Measurements from ENCODE around the gene GZMM.

GZMM gene

DNA sequence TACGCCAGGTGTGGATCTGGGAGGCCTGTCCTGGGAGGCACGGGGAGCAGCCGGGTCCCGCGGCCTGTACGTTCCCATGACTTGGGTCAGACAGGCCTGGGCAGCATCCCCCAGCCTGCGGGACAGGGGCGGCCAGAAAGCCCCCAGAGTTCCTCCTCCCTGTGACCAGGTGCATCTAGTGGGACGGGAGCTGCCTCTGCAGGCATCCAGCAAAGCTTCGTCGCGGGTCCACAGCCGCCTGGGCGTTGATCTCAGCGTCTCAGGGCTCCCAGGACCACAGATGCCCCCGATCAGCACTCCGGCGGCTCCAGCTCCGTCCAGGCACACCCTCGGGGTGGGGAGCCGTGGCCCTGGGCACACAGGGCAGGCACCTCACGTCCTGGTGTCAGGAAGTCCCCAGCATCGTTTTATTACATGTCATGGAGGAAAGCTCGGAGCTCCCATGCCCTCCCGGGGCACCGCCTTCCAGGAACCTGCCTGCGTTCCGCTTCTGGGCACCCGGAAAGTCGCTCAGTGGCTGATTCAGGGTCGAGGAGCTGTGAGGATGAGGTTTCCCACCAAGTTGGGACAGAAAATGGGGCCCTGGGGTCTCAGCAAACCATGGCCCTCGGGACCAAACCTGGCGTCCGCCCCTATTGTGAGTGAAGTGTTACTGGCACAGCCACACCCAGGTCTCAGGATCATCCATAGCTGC is 1.5 kb upstream of the GZMM start:
- DNase-seq (ENCODE audit: low read depth) = no peak
- no peak for TF ChIP-seq CTCF (conservative IDR thresholded peaks at IDR 0.05; ENCODE audit: control insufficient read depth, insufficient read depth, low read depth, low read length)

GRCh38 chr19:547117-547516 is 3.3 kb downstream of the GZMM start:
- H3K4me3 ChIP-seq (ENCODE audit: control insufficient read depth, low read depth, low read length) = no peak overlapping the region
- no peak for TF ChIP-seq CTCF (conservative IDR thresholded peaks at IDR 0.05; ENCODE audit: control insufficient read depth, insufficient read depth, low read depth, low read length)
- no peak for DNase-seq (ENCODE audit: low read depth)

More for the DNA sequence above, 1.5 kb upstream of the GZMM start:
- H3K4me3 ChIP-seq (ENCODE audit: control insufficient read depth, low read depth, low read length) = no peak overlapping the region

- H3K4me3 ChIP-seq (ENCODE audit: control insufficient read depth, low read depth, low read length) = no peak overlapping the region
- TF ChIP-seq CTCF (conservative IDR thresholded peaks at IDR 0.05; ENCODE audit: control insufficient read depth, insufficient read depth, low read depth, low read length) = no peak
- DNase-seq (ENCODE audit: low read depth) = no peak
Observed at GRCh38 chr19:547836-548720, 4.2 kb downstream of the GZMM start.

DNA sequence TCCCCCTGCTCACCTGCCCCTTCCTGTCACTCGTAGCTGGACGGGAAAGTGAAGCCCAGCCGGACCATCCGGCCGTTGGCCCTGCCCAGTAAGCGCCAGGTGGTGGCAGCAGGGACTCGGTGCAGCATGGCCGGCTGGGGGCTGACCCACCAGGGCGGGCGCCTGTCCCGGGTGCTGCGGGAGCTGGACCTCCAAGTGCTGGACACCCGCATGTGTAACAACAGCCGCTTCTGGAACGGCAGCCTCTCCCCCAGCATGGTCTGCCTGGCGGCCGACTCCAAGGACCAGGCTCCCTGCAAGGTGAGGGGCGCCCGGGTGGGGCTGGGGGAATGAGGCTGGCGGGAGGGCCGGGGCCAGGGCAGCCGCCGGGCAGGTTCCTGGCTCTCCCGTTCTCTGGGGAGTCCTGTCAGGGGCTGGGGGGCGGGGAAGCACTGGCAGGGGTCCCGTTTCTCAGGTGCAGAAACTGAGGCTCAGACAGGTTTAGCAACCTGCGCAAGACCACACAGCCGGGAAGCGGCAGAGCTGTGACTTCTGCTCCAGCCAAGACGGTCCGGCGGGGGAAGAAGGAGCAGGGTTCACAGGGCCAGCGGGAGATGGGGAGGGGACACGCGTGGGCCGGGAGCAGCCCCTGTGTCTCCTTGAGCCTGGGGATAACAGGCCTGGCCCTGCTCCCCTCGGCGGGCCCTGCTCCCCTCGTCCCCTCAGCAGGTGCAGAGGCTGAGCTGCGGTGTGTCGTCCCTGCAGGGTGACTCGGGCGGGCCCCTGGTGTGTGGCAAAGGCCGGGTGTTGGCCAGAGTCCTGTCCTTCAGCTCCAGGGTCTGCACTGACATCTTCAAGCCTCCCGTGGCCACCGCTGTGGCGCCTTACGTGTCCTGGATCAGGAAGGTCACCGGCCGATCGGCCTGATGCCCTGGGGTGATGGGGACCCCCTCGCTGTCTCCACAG is 5.3 kb downstream of the GZMM start:
- H3K4me3 ChIP-seq (ENCODE audit: control insufficient read depth, low read depth, low read length) = no peak overlapping the region
- no peak for DNase-seq (ENCODE audit: low read depth)
- no peak for TF ChIP-seq CTCF (conservative IDR thresholded peaks at IDR 0.05; ENCODE audit: control insufficient read depth, insufficient read depth, low read depth, low read length)

DNA sequence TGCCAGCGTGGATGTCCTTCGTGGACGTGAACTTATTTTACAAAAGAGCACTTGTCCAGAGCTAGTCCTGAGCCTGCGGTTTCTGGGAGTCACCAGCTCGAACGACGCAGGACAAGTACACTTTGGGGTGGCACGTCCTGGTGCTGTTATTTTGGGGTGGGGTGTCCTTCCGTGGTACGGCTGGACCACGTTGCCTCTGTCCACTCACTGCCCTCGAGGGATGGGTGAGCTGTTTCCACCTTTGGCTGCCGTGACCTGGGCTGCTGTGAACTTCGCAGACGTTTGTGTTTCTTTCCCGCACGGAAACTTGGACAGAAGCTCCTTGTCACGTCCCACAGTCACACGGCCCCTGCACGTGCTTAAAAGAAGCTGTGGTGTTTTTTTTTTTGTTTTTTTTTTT is 11.0 kb downstream of the GZMM start:
- TF ChIP-seq CTCF (conservative IDR thresholded peaks at IDR 0.05; ENCODE audit: control insufficient read depth, insufficient read depth, low read depth, low read length) = no peak
- no peak for DNase-seq (ENCODE audit: low read depth)
- H3K4me3 ChIP-seq (ENCODE audit: control insufficient read depth, low read depth, low read length) = no peak overlapping the region

GRCh38 chr19:555474-555808 is 11.6 kb downstream of the GZMM start:
- TF ChIP-seq CTCF (conservative IDR thresholded peaks at IDR 0.05; ENCODE audit: control insufficient read depth, insufficient read depth, low read depth, low read length) = no peak
- no peak overlapping the region for H3K4me3 ChIP-seq (ENCODE audit: control insufficient read depth, low read depth, low read length)
- no peak for DNase-seq (ENCODE audit: low read depth)

Measured in fibroblast of mammary gland (primary cell).